Measurements from ENCODE around the gene COX19.
"Not testable (repeated sequence)": the region's sequence is repeated elsewhere in the genome, so short reads cannot be mapped to it uniquely, and the experiment has no call there.

Gene COX19

GRCh38 chr7:1010226-1010625 lies 34.9 kb upstream of the COX19 start:
- DNase-seq (ENCODE audit: low read depth) = no peak

- DNase-seq (ENCODE audit: low read depth) = no peak
These were observed 34.4 kb upstream of the COX19 start for GRCh38 chr7:1009747-1010146.

- DNase-seq (ENCODE audit: low read depth) = no peak
These were observed 33.5 kb upstream of the COX19 start for GRCh38 chr7:1008733-1009363.

- no peak for DNase-seq (ENCODE audit: low read depth)
These were observed 32.6 kb upstream of the COX19 start for GRCh38 chr7:1007901-1008300.

GRCh38 chr7:1005303-1005702 lies 30.0 kb upstream of the COX19 start:
- DNase-seq (ENCODE audit: low read depth) = no peak

GRCh38 chr7:1004018-1004852 lies 28.9 kb upstream of the COX19 start:
- no peak for DNase-seq (ENCODE audit: low read depth)

GRCh38 chr7:1002445-1002844 lies 27.1 kb upstream of the COX19 start:
- not testable (repeated sequence) for DNase-seq (ENCODE audit: low read depth)

- DNase-seq (ENCODE audit: low read depth) = not testable (repeated sequence)
These were observed 26.7 kb upstream of the COX19 start for GRCh38 chr7:1002026-1002425.

GRCh38 chr7:1001069-1001770 lies 25.9 kb upstream of the COX19 start:
- DNase-seq (ENCODE audit: low read depth) = not testable (repeated sequence)

GRCh38 chr7:999941-1000935 lies 24.9 kb upstream of the COX19 start:
- DNase-seq (ENCODE audit: low read depth) = no peak

- DNase-seq (ENCODE audit: low read depth) = no peak
These were observed 24.0 kb upstream of the COX19 start for GRCh38 chr7:999149-999879.

- no peak for DNase-seq (ENCODE audit: low read depth)
These were observed 22.4 kb upstream of the COX19 start for GRCh38 chr7:997404-998395.

GRCh38 chr7:996079-996872 lies 20.9 kb upstream of the COX19 start:
- DNase-seq (ENCODE audit: low read depth) = no peak

GRCh38 chr7:995571-995970 lies 20.2 kb upstream of the COX19 start:
- DNase-seq (ENCODE audit: low read depth) = no peak

GRCh38 chr7:994592-995308 lies 19.4 kb upstream of the COX19 start:
- DNase-seq (ENCODE audit: low read depth) = no peak

GRCh38 chr7:992709-993607 lies 17.6 kb upstream of the COX19 start:
- DNase-seq (ENCODE audit: low read depth) = peak; percentile 90
